ENCODE data around the gene SP9. TPM values are rescaled to one million over a fixed set of nuclear protein-coding genes. Genes with fewer than 3 reads are reported as not detected.

SP9 gene
- total RNA-seq, 1 experiment from 2014 or later: not detected

DNA sequence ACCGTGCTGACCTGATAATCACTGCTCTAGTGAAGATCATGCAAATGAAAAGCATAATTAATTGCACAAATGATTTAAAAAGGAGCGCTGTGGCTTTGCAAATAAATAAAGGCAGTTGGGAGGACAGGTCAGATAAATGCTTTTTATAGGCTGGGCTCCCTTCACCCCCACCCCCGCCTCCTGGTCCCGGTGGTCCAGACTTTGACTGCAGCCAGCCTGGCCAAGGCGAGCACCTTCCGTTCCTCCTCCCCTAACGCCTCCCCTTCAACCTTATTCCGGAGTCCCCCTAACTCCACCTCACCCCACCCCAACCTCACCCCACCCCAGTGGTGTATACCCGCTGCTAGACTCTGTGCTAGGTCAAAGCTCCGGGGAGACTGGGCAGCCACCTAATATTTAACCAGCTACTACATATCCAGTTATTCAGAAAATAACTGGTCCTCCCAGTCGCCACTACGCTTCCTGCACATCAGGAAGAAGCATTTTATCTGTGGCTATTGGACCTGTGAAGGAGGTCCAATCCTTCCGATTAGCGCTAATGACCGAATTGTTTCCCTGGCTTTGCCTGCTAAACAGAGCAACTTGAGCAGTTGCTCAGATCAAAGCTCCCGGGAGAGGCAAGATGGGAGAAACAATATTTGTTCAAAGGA, 3.7 kb upstream of the SP9 start:
- Histone ChIP-seq H3K4me3 (no peak overlapping the region), H3K27me3 (peaks cover 22% of the 10 kb centered on the region), H3K36me3 (no peaks in the 10 kb centered on the region), H3K9me3 (no peaks in the 10 kb centered on the region)
- no peak for DNase-seq

DNA sequence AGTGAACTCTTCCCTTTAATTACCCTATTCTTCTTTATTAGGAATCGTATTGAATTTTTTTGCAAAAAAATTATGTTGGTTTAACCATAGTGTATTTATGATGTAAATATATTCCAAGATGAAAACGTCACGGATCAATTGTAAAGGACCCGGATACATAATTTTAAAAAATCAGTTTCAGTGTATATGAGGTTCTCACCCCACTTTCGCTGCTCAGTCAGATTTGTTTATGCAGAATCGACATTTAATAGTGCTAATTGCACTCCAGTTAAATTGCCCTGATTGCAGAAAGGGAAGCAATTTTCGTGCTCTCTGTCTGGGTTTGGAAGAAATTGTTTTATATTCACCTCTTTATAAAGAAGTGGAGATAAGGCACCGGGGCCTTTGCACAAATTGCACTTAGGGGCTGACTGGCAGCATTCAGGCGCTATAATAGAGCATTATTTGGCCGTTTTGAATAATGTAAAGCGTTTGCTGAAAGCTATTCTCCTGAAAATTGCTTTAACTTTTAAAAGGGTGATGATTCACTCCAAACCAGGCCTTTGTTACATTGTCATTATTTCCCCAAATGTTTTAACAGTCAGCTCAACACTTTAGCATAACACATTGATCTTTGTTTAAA, 3.0 kb upstream of the SP9 start:
- peaks cover 23% of the 10 kb centered on the region for H3K27me3 ChIP-seq
- no peak for DNase-seq
- no peak overlapping the region for H3K4me3 ChIP-seq
- no peaks in the 10 kb centered on the region for H3K36me3 ChIP-seq
- no peaks in the 10 kb centered on the region for H3K9me3 ChIP-seq

DNA sequence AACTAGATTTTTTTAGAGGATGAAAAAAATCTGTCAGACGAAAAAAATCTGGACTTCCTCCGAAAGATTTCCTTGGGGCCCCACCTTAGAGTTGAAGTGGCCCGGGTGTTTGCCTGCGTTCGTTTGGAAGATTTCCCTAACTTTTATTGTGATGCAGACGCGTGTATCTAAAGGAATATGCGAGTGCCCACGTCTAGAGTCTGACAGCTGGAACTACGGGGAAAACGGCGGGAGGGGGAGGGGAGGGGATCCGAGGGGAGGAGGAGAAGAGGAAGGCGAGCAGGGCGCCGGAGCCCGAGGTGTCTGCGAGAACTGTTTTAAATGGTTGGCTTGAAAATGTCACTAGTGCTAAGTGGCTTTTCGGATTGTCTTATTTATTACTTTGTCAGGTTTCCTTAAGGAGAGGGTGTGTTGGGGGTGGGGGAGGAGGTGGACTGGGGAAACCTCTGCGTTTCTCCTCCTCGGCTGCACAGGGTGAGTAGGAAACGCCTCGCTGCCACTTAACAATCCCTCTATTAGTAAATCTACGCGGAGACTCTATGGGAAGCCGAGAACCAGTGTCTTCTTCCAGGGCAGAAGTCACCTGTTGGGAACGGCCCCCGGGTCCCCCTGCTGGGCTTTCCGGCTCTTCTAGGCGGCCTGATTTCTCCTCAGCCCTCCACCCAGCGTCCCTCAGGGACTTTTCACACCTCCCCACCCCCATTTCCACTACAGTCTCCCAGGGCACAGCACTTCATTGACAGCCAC, 2.4 kb upstream of the SP9 start:
- DNase-seq: no peak
- no peak overlapping the region for H3K4me3 ChIP-seq
- H3K36me3 ChIP-seq: no peaks in the 10 kb centered on the region
- H3K27me3 ChIP-seq: peaks cover 18% of the 10 kb centered on the region
- H3K9me3 ChIP-seq: no peaks in the 10 kb centered on the region

DNA sequence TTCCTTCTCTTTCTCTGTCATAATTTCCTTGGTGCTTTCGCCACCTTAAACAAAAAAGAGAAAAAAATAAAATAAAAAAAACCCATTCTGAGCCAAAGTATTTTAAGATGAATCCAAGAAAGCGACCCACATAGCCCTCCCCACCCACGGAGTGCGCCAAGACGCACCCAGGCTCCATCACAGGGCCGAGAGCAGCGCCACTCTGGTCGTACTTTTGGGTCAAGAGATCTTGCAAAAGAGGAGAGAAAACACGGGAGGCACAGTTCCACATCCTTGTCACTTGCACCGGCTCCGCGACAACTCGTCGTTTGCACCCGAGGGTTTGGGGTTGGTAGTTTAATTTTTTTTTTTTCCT, 1.8 kb upstream of the SP9 start:
- H3K4me3 ChIP-seq: no peak overlapping the region
- DNase-seq: no peak
- H3K27me3 ChIP-seq: peaks cover 18% of the 10 kb centered on the region
- no peaks in the 10 kb centered on the region for H3K36me3 ChIP-seq
- H3K9me3 ChIP-seq: no peaks in the 10 kb centered on the region

DNA sequence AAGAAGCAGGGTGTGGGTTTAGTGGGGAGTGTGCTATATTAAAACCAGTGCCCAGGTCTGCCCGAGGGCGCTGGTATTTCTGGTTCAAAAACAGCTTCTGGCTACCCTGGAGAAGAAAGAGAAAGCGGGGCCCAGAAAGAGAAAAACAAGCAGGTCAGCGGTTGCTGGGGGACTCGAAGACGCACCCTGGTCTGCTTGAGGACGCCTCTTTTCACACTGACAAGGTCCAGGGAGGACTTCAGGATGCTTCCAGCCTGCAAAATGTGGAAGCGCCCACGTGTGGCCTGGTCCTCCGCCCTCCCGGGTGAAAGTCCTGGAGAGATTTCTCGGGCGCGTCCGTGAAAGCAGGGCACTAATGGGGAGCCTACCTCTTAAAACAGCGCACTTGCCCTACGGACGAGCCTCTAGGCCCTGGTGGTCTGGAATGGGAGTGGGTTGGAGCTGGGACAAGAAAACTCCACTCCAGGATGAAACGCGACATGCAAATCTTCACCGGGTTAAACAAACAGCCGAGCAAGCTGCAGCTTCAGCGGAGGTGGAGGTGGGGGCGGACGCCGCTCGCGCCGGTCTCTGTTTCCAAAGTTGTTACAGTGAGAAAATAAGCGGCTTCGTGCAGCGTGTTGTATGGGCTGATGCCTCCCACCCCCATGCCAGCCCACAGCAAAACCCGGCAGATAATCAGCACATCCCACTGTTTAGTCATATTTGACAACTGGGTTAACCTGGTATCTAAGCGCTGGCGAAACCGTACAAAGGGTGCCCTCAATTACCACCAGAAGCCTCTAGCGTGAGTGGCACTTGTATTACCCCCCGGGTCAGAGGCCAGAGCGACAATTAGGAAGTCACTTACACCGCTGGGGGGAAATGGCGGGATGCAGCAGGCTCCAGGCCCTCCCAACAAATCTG, 1.1 kb upstream of the SP9 start:
- no peak for DNase-seq
- H3K27me3 ChIP-seq: peaks cover 17% of the 10 kb centered on the region
- no peaks in the 10 kb centered on the region for H3K36me3 ChIP-seq
- H3K4me3 ChIP-seq: no peak overlapping the region
- no peaks in the 10 kb centered on the region for H3K9me3 ChIP-seq

DNA sequence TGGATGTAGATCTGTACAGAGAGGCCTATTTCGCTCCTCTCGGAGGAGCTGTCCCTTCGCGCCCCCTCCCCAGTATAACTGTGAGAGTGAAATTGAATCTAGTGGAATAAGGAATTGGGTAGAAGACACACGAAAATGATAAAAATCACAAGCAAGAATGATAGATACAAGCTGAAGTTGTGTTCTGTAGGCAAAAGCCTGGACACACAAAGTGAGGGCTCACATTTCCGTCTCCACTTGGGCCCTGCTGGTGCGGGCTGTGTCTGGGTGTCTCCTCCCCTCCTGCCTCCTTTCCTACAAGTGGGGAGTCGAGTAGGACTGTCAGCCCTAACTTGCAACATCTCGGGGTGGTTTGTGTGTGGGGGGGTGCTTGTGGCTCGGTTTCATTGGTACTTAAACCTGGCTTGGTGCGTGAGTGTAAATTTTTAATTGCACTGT, 457 bp upstream of the SP9 start:
- Histone ChIP-seq H3K36me3 (no peaks in the 10 kb centered on the region), H3K4me3 (no peak overlapping the region), H3K27me3 (peaks cover 17% of the 10 kb centered on the region), H3K9me3 (no peaks in the 10 kb centered on the region)
- no peak for DNase-seq

DNA sequence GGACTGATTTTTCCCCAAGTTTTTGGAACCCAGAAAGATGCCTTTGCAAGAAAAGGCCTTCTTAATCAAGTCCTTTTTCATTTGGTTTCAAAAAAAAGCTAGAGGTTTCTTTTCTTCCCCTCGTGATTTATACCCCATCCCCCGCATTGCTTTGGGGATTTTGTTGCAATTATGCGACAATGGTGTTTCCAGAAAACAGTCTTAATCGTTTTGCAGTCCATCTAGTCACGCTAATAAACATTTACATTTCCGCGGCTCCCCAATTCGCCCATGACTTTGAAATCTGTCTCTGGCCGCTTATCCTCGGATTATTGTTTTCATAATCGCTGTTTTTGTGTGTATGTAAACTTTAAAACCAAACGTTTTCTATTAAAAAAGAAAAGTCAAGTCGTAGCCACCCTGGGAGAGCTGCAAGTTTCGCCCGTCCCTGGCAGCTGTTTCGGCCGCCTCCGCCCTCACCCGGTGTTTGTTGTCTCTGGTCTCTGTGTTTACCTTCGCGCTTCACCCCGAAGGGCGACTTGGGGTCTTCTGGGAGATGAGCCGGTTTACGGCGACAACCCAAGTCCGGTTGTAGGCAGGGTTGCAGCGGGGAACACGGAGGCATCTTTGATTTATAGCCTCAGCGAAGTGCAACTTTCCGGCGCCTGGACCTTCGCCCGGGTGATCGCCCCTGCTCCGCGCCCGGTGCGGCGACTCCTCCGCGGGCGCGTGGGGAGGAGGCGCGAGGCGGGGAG, 667 bp downstream of the SP9 start:
- no peaks in the 10 kb centered on the region for H3K9me3 ChIP-seq
- H3K4me3 ChIP-seq: peak overlapping the region; percentile 44
- no peaks in the 10 kb centered on the region for H3K36me3 ChIP-seq
- H3K27me3 ChIP-seq: peaks cover 17% of the 10 kb centered on the region
- DNase-seq: peak; percentile 25

DNA sequence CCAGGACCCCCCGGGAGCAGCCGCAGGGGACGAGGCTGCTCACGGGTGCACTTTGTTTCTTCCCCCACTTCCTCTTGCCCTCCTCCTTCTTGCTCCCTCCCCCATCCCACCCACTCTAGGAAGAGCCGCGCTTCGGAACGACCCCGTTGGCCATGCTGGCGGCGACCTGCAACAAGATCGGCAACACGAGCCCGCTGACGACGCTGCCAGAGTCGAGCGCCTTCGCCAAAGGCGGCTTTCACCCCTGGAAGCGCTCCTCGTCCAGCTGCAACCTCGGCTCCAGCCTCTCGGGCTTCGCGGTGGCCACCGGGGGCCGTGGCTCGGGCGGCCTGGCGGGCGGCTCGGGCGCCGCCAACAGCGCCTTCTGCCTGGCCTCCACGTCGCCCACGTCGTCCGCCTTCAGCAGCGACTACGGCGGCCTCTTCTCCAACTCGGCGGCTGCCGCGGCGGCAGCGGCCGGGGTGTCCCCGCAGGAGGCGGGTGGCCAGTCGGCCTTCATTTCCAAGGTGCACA, 1.3 kb downstream of the SP9 start:
- peak overlapping the region; percentile 44 for H3K4me3 ChIP-seq
- peak; percentile 52 for DNase-seq
- no peaks in the 10 kb centered on the region for H3K36me3 ChIP-seq
- H3K9me3 ChIP-seq: no peaks in the 10 kb centered on the region
- peaks cover 17% of the 10 kb centered on the region for H3K27me3 ChIP-seq

DNA sequence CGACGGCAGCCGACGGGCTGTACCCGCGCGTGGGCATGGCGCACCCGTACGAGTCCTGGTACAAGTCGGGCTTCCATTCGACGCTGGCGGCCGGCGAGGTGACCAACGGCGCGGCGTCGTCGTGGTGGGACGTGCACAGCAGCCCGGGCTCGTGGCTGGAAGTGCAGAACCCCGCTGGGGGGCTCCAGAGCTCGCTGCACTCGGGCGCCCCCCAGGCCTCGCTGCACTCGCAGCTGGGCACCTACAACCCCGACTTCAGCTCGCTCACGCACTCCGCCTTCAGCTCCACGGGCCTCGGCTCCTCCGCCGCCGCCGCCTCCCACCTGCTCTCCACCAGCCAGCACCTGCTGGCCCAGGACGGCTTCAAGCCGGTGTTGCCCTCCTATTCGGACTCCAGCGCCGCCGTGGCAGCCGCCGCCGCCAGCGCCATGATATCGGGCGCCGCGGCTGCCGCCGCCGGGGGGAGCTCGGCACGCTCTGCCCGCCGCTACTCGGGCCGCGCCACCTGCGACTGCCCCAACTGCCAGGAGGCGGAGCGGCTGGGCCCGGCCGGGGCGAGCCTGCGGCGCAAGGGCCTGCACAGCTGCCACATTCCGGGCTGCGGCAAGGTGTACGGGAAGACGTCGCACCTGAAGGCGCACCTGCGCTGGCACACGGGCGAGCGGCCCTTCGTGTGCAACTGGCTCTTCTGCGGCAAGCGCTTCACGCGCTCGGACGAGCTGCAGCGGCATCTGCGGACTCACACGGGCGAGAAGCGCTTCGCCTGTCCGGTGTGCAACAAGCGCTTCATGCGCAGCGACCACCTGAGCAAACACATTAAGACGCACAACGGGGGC, 2.0 kb downstream of the SP9 start:
- DNase-seq: peak; percentile 33
- Histone ChIP-seq H3K27me3 (peaks cover 18% of the 10 kb centered on the region), H3K9me3 (no peaks in the 10 kb centered on the region)

DNA sequence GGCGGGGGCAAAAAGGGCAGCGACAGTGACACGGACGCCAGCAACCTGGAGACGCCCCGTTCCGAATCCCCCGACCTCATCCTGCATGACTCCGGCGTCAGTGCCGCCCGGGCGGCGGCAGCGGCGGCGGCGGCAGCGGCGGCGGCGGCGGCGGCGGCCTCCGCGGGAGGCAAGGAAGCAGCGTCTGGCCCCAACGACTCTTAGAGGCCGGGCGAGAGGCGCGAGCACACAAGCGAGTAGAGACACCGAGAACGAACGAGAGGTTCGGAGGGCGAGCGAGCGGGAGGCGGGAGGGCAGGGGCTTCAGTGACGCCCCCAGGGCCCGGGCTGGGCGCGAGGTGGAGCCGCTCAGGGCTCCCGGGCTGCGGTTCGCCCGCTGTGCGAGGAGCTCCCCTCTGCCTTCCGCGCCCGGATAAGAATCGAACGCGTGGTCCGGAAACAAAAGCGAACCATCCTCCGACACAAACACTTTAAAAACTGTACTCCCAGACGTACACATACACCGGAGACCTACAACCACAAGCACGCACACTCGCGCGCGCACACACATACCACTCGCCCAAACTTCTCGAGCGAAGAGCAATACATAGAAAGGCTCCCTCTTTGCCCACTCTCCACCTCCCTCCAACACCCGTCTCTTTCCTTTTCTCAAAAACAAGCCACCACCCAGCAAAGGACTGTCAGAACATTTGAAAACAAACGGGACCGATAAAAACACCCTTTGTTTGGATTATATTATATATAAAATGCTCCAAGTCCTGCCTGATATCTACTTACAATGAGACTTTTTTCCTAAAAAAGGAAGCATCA, 2.8 kb downstream of the SP9 start:
- Histone ChIP-seq H3K4me3 (peak overlapping the region; percentile 44), H3K36me3 (no peaks in the 10 kb centered on the region), H3K27me3 (peaks cover 20% of the 10 kb centered on the region), H3K9me3 (no peaks in the 10 kb centered on the region)
- peak; percentile 31 for DNase-seq

More for the DNA sequence above, 2.0 kb downstream of the SP9 start:
- Histone ChIP-seq H3K36me3 (no peaks in the 10 kb centered on the region), H3K4me3 (peak overlapping the region; percentile 44)

DNA sequence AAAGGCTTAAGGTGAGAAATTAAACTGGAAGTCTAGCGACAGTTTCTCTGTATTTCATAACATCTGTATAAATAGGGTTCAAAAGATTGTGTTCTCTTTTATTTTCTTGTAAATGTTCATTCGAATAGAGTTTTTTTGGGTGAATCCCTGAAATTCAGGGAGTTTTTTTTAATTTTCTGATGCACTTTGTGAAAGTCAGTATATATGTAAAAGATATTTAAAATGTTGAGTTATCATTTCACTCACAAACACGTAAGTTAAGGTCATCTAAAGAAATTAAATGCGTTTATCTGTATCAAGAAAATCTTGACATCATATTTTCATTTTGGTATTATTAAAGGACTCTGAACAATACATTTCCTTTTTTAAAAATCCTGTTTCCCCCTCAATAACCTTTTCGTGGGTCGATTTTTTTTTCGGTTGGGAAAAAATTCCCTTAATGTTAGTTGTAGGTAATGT, 3.4 kb downstream of the SP9 start:
- Histone ChIP-seq H3K27me3 (peaks cover 20% of the 10 kb centered on the region), H3K9me3 (no peaks in the 10 kb centered on the region), H3K4me3 (peak overlapping the region; percentile 44), H3K36me3 (no peaks in the 10 kb centered on the region)
- no peak for DNase-seq

DNA sequence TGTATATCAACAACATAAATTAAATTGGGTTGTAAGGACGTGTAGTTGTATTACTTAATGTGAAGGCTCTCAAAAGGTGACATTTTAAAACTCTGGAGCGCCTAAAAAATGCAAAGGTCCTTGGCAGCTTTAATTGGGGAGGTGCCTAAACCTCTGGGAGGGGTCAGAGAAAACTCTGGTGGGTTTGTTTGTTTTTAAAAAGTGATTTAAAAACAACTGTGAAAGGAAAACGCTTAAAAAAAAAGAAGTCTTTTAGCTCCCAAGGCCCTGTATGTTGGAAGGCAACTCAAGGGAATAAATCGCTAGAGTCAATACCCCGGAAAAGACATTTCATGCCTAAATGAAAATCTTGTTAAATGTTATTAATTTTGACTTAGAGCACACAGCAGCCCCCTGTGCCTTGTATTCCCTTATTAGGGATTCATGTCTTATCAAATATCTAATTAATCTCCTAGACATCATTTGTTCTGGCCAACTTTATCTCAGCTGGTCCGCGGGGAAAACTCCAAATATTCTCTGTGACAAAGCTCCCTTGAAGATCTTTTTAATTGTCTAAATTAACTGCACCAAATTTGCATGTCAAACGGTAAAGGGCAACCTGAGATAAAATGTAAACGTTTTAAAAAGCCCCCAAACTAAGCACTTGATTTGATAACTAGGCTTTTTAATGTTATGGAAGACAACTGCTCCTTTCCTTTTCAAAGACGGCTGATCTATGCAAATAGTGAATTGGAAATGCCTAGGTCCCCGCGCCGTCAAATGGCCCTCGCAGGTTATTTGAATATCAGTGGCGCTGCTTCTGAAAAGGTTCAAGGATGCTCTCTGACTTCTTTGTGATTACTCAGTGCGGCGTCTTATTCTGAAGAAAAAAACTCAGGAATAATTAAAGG, 4.2 kb downstream of the SP9 start:
- Histone ChIP-seq H3K4me3 (no peak overlapping the region), H3K27me3 (peaks cover 20% of the 10 kb centered on the region), H3K36me3 (no peaks in the 10 kb centered on the region), H3K9me3 (no peaks in the 10 kb centered on the region)
- DNase-seq: no peak

DNA sequence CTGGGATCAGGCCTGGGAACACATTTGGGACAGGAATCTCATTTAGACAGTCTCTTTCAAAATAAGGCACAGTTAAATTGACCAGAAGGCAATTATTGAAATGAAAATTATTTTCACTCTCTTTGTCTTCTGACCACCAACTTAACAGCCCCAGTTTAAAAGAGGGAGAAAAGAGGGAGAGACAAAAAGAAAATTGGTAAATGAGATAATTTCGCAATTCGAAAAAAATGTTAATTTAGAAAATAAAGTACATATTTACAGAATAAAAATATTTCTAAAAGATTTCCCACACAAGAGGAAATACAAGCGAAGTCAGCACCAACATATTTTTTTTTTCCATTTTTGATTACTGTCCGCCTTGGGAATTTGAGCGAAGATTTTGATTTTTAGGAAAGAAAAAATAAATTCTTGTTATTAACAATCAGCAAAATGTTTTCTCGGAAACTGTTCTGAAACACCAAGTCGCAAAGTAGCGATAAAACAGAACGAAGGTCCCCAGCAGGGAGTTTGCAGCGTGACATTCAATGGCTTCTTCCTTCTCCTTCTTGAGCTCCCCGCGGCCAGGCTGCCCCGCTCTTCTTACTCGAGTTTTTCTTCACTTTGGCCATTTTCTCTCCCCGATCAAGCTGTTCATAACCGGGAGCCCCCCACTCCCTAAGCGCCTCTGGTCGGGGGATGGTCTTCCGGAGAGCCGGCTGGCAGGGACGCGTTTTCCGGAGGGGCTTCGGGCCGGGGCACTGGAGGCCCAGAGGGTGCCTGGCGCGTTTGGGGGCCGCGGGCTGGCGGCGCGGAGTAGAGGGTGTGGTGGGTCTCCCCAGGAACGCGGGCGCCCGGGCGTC, 5.0 kb downstream of the SP9 start:
- Histone ChIP-seq H3K36me3 (no peaks in the 10 kb centered on the region), H3K9me3 (no peaks in the 10 kb centered on the region), H3K27me3 (peaks cover 20% of the 10 kb centered on the region), H3K4me3 (no peak overlapping the region)
- no peak for DNase-seq

Data from MG63 (cell line).